HepG2 (cell line): ENCODE data around the gene DLX4. TPM values are rescaled to one million over a fixed set of nuclear protein-coding genes. Genes with fewer than 3 reads are reported as not detected.

Experiments used
- ATAC-seq: fragments of 200-7000 bp; cut with Tn5 transposase; 3 replicates; pipeline ENCODE4 v1.9.1; 2020; ENCODE audit warnings: mild to moderate bottlenecking, moderate library complexity
- BruUV-seq: library from RNA; stranded (reverse); fragments of 400-500 nt; replicated peaks from 2 replicates; lab custom pipeline; 2021; lab: Mats Ljungman, UMichigan
- CTCF ChIA-PET: fragments of 300-600 bp; formaldehyde crosslinking; extraction: SDS; loops from one replicate; lab custom pipeline; 2021; ENCODE audit warnings: low total read pairs, inconsistent platforms, low intra/inter-chr PET ratio; lab: Yijun Ruan, JAX
- POLR2A ChIA-PET: fragments of 350-600 bp; sonication (Branson Sonifier 250); formaldehyde crosslinking; loops from one replicate; lab custom pipeline; 2020; ENCODE audit warnings: antibody characterized with exemption, inconsistent platforms; lab: Yijun Ruan, JAX
- DNase-seq: peaks from one replicate; pipeline ENCODE4 v3.0.0-alpha.2; 2015; ENCODE audit warnings: low spot score
- FAIRE-seq: peaks from 3 replicates; lab custom pipeline; 2011; peaks lifted over from hg19 to GRCh38; lab: Jason Lieb, UNC
- H2AFZ ChIP-seq: one replicate; pipeline ENCODE4 v1.6.1; 2011; ENCODE audit warnings: low read length, inconsistent platforms
- H3K27ac ChIP-seq: fragments of 300-600 bp; 3 replicates; pipeline ENCODE4 v1.8.0; 2011; ENCODE audit warnings: mixed run types, mild to moderate bottlenecking, mixed read lengths, low read length, inconsistent platforms; ENCODE audit not compliant: insufficient read depth; ENCODE audit errors: extremely low read length
- H3K27me3 ChIP-seq, 2 experiments: fragments of 200-600 bp in 1 of 2; 2 replicates in 1 of 2; 3 replicates in 1 of 2; pipeline versions ENCODE4 v1.6.0 to v1.8.0; 2011; ENCODE audit warnings: low read length in 2 of 2, mild to moderate bottlenecking in 2 of 2, moderate library complexity in 2 of 2, inconsistent platforms in 1 of 2; ENCODE audit not compliant: insufficient read depth in 2 of 2, control insufficient read depth in 1 of 2
- H3K36me3 ChIP-seq, 2 experiments: fragments of 200-600 bp in 1 of 2; replicated peaks in 1 of 2; 2 replicates in 1 of 2; 3 replicates in 1 of 2; pipeline versions ENCODE4 v1.5.1 to v1.8.0; 2011; ENCODE audit warnings: low read length in 2 of 2, inconsistent platforms in 1 of 2; ENCODE audit not compliant: insufficient read depth in 2 of 2, control insufficient read depth in 1 of 2
- H3K4me1 ChIP-seq: 2 replicates; pipeline ENCODE4 v1.5.1; 2012; ENCODE audit warnings: low read length, inconsistent platforms; ENCODE audit not compliant: insufficient read depth
- H3K4me2 ChIP-seq: 2 replicates; pipeline ENCODE4 v1.6.0; 2011; ENCODE audit warnings: low read depth, low read length, inconsistent platforms
- H3K4me3 ChIP-seq, 3 experiments: fragments of 200-600 bp in 1 of 3; sonication (generic), shearing (Covaris generic) in 1 of 3; replicated peaks in 1 of 3; 2 replicates each; pipeline ENCODE4 v1.5.1; 2011 to 2016; ENCODE audit warnings: low read length in 3 of 3, inconsistent platforms in 2 of 3, low read depth in 2 of 3, mild to moderate bottlenecking in 2 of 3, control low read depth in 1 of 3, mixed read lengths in 1 of 3; ENCODE audit not compliant: insufficient read depth in 1 of 3
- H3K79me2 ChIP-seq: one replicate; pipeline ENCODE4 v1.6.1; 2011; ENCODE audit warnings: low read length, inconsistent platforms; ENCODE audit not compliant: insufficient read depth
- H3K9ac ChIP-seq: 2 replicates; pipeline ENCODE4 v1.6.0; 2011; ENCODE audit warnings: mild to moderate bottlenecking, low read depth, low read length, inconsistent platforms; ENCODE audit not compliant: insufficient read depth
- H3K9me3 ChIP-seq: 2 replicates; pipeline ENCODE4 v1.5.1; 2012; ENCODE audit warnings: mild to moderate bottlenecking, low read length
- H4K20me1 ChIP-seq: 2 replicates; pipeline ENCODE4 v1.6.0; 2011; ENCODE audit warnings: inconsistent platforms, mild to moderate bottlenecking, low read length, moderate library complexity; ENCODE audit not compliant: insufficient read depth
- CREB1 ChIP-seq, 2 experiments: fragments of 450-650 bp in 1 of 2; IDR thresholded peaks; 2 replicates each; pipeline ENCODE4 v1.6.1; 2016 to 2017; ENCODE audit warnings: control low read depth in 1 of 2, mild to moderate bottlenecking in 1 of 2, missing compliant biosample characterization in 1 of 2, missing genetic modification characterization in 1 of 2
- HOXA7 ChIP-seq: sonication (generic); formaldehyde crosslinking; IDR thresholded peaks from 2 replicates; pipeline ENCODE4 v1.8.1; 2022; ENCODE audit warnings: mild to moderate bottlenecking, missing genetic modification reagents, moderate library complexity
- IKZF1 ChIP-seq: fragments of 450-650 bp; IDR thresholded peaks from 2 replicates; pipeline ENCODE4 v1.7.1; 2016
- MLLT10 ChIP-seq: sonication (generic); formaldehyde crosslinking; IDR thresholded peaks from 2 replicates; pipeline ENCODE4 v1.4.0; 2020; ENCODE audit warnings: missing genetic modification reagents
- NBN ChIP-seq: fragments of 450-650 bp; conservative IDR thresholded peaks from 2 replicates; pipeline ENCODE4 v1.6.1; 2017
- SYNCRIP ChIP-seq: fragments of 200-400 bp; formaldehyde crosslinking; IDR thresholded peaks from 2 replicates; pipeline ENCODE4 v1.6.1; 2018; ENCODE audit warnings: mild to moderate bottlenecking, low read depth, low read length; ENCODE audit not compliant: insufficient read depth
- TFDP1 ChIP-seq: IDR thresholded peaks from 2 replicates; pipeline ENCODE4 v1.6.1; 2016; ENCODE audit warnings: missing compliant biosample characterization, missing genetic modification reagents, borderline replicate concordance
- ZBTB8A ChIP-seq: sonication (generic); formaldehyde crosslinking; IDR thresholded peaks from 2 replicates; pipeline ENCODE4 v1.4.0; 2020; ENCODE audit warnings: mild to moderate bottlenecking, low read depth, missing genetic modification reagents, borderline replicate concordance
- ZNF510 ChIP-seq: sonication (generic); formaldehyde crosslinking; IDR thresholded peaks from 2 replicates; pipeline ENCODE4 v1.4.0; 2020; ENCODE audit warnings: low read depth, mild to moderate bottlenecking, missing genetic modification reagents
- ZNF629 ChIP-seq: sonication (generic); formaldehyde crosslinking; conservative IDR thresholded peaks from 2 replicates; pipeline ENCODE4 v1.5.0; 2020; ENCODE audit warnings: missing genetic modification reagents
- WGBS: methylation state at CpG from one replicate; pipeline ENCODE4 v1.1.6; 2017; ENCODE audit warnings: low lambda C conversion rate; 5-methylcytosine and 5-hydroxymethylcytosine counted together
- in situ Hi-C: cut with HindIII; loops from 2 replicates; pipeline ENCODE4 v1.10.0; 2017; ENCODE audit warnings: low pct_unique_long_range_greater_than_20kb; ENCODE audit not compliant: extremely low pct_ligation_motif_present
- intact Hi-C: fragments of 100-400 bp; cut with micrococcal nuclease; formaldehyde crosslinking; loops from one replicate; pipeline ENCODE4 v1.10.0; 2022; ENCODE audit not compliant: unreplicated experiment
- polyA plus RNA-seq, 8 experiments: library from polyadenylated mRNA; depleted of rRNA in 3 of 8; stranded (reverse) in 7 of 8; unstranded in 1 of 8; fragments of >200 nt; fragmentation: Illumina TruSeq in 4 of 8; extraction: Trizol in 4 of 8; gene quantifications; 2 replicates each; pipeline versions ENCODE4 v1.2.1 to v1.2.3, GENCODE V29; 2011 to 2016; ENCODE audit warnings: low read depth in 4 of 8, missing spikeins in 1 of 8, mixed read lengths in 1 of 8; ENCODE audit not compliant: insufficient read depth in 1 of 8
- total RNA-seq, 5 experiments: library from RNA; depleted of rRNA; stranded (reverse); fragments of >200 nt; fragmentation: Illumina TruSeq; extraction: Trizol; gene quantifications; 2 replicates each; pipeline ENCODE4 v1.2.3, GENCODE V29; 2016; ENCODE audit warnings: low read depth in 1 of 5

DLX4 gene
- total and polyA plus RNA-seq, 2 of the 13 experiments (the other 11 are each of a cell fraction or from before 2014, with no cell fraction given) = 0.55 to 2.3 TPM

- intact Hi-C loops = no loop called here
- Histone ChIP-seq H3K9me3 (no peaks in the 10 kb centered on the region), H3K27me3 (peaks cover 4 to 34% of the 10 kb centered on the region in 2 experiments; a peak in 4 of 5 replicates), H3K79me2 (no peaks in the 10 kb centered on the region), H4K20me1 (no peaks in the 10 kb centered on the region), H2AFZ (no peak overlapping the region), H3K36me3 (no peaks in the 10 kb centered on the region), H3K4me3 (no peak overlapping the region), H3K27ac (no peak overlapping the region), H3K4me1 (peaks cover 6% of the 10 kb centered on the region; the same call in 1 of the 2 replicates), H3K9ac (no peak overlapping the region), H3K4me2 (no peak overlapping the region)
- FAIRE-seq = no peak
- 24% methylated on average over 3 of the region's 3 CpGs for WGBS
- in situ Hi-C loops = no loop called here
- ChIA-PET POLR2A (no interaction called here), CTCF (no interaction called here)
- TF ChIP-seq HOXA7 = no peak
- TF ChIP-seq MLLT10 (CRISPR knock-in tag) = no peak
- TF ChIP-seq ZNF629 = peak; percentile 70
- TF ChIP-seq TFDP1 (CRISPR knock-in tag) = no peak
- TF ChIP-seq IKZF1 = no peak
- BruUV-seq = no TSS peak
- no peak for DNase-seq
- ATAC-seq = no peak
Observed at GRCh38 chr17:49957350-49957749, 11.6 kb upstream of the DLX4 start.

- POLR2A ChIA-PET = no interaction called here
- Histone ChIP-seq H3K36me3 (no peaks in the 10 kb centered on the region), H3K27me3 (peaks cover 10 to 37% of the 10 kb centered on the region in 2 experiments; a peak in 4 of 5 replicates)
- 74% methylated on average over 4 of the region's 4 CpGs for WGBS
- FAIRE-seq = no peak
- TF ChIP-seq ZBTB8A (CRISPR knock-in tag) = no peak
- TF ChIP-seq SYNCRIP = no peak
- TF ChIP-seq ZNF510 (CRISPR knock-in tag) = no peak
- TF ChIP-seq ZNF629 = peak; percentile 69
- no peak for TF ChIP-seq CREB1 (IDR thresholded peaks at IDR 0.05)
- no peak for TF ChIP-seq CREB1 (CRISPR knock-in tag; IDR thresholded peaks at IDR 0.05)
- no peak for TF ChIP-seq NBN
- TF ChIP-seq, all 625 proteins: peak for 1
- H3K4me3 ChIP-seq = no peak overlapping the region
- H3K4me1 ChIP-seq = no peaks in the 10 kb centered on the region
- intact Hi-C loops = no loop called here
- H3K4me2 ChIP-seq = no peak overlapping the region
- H3K9me3 ChIP-seq = no peaks in the 10 kb centered on the region
- H3K9ac ChIP-seq = no peak overlapping the region
- H2AFZ ChIP-seq = no peak overlapping the region
- H3K27ac ChIP-seq = no peak overlapping the region
- no peak for DNase-seq
- no peak for ATAC-seq
- CTCF ChIA-PET = no interaction called here
- no peaks in the 10 kb centered on the region for H3K79me2 ChIP-seq
- no peaks in the 10 kb centered on the region for H4K20me1 ChIP-seq
- in situ Hi-C loops = no loop called here
- BruUV-seq = no TSS peak
Observed at GRCh38 chr17:49958723-49959122, 10.3 kb upstream of the DLX4 start.
